Activated B cell treated with CpG ODN at 0.5 μM for 24 hours (primary cell): Measurements from ENCODE around the gene IL1RAP. TPM values are rescaled to one million over a fixed set of nuclear protein-coding genes. Genes with fewer than 3 reads are reported as not detected.

Experiments used
- ATAC-seq: fragments of 200-7000 bp; cut with Tn5 transposase; one replicate; pipeline ENCODE4 v1.10.0; 2021; ENCODE audit warnings: low read depth, mild to moderate bottlenecking, moderate library complexity
- CTCF ChIA-PET: fragments of 350-600 bp; sonication (Branson Sonifier 250); formaldehyde crosslinking; loops from one replicate; lab custom pipeline; 2021; ENCODE audit warnings: antibody characterized with exemption; lab: Charles Lee
- POLR2A ChIA-PET: fragments of 350-600 bp; sonication (Branson Sonifier 250); formaldehyde crosslinking; loops from one replicate; lab custom pipeline; 2021; ENCODE audit warnings: antibody characterized with exemption; lab: Charles Lee
- DNase-seq: peaks from one replicate; pipeline ENCODE4 v3.0.0; 2022
- H3K27ac Mint-ChIP-seq: one replicate; pipeline ENCODE4 v1.8.0; 2020; ENCODE audit warnings: mixed read lengths
- H3K27me3 Mint-ChIP-seq: one replicate; pipeline ENCODE4 v1.8.0; 2021; ENCODE audit warnings: mixed read lengths
- H3K36me3 Mint-ChIP-seq: one replicate; pipeline ENCODE4 v1.8.0; 2021; ENCODE audit warnings: low read depth, mixed read lengths
- H3K4me1 Mint-ChIP-seq: one replicate; pipeline ENCODE4 v1.8.0; 2021; ENCODE audit warnings: mixed read lengths
- H3K4me3 Mint-ChIP-seq: one replicate; pipeline ENCODE4 v1.8.0; 2020; ENCODE audit warnings: mild to moderate bottlenecking, mixed read lengths
- H3K9me3 Mint-ChIP-seq: one replicate; pipeline ENCODE4 v1.8.0; 2020; ENCODE audit warnings: mixed read lengths
- CTCF ChIP-seq: fragments of 200-600 bp; IDR thresholded peaks from one replicate; pipeline ENCODE4 v1.8.0; 2022; ENCODE audit warnings: antibody characterized with exemption, mild to moderate bottlenecking
- intact Hi-C: fragments of 100-400 bp; cut with micrococcal nuclease; formaldehyde crosslinking; loops from one replicate; pipeline ENCODE4 v1.15.1; 2024
- total RNA-seq: library from RNA; stranded (reverse); gene quantifications from 2 replicates; pipeline ENCODE4 v1.2.3, GENCODE V29; 2022

The IL1RAP gene
- total RNA-seq, 1 donor from 2014 or later, result 6.3 TPM

DNA sequence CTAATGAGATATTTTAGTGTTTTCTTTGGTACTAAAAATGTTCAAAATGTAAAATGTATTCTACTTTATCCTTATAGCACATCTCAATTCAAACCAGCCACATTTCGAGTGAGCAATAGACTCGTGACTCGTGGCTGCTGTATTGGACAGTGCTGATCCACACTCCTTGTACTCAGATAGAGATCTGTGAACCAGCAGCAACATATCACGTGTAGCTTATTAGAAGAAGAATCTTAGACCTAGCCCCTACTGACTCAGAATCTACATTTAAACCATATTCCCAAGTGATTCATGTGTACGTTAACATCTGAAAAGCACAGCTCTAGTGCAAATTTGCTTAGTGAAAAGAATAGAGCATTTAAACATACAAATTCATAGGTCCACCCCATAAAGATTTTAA lies 130.9 kb downstream of the IL1RAP start:
- no peak for TF ChIP-seq CTCF
- Mint-ChIP-seq H3K27me3 (no peaks in the 10 kb centered on the region), H3K27ac (no peak overlapping the region), H3K9me3 (no peaks in the 10 kb centered on the region), H3K4me3 (no peak overlapping the region), H3K4me1 (no peaks in the 10 kb centered on the region), H3K36me3 (peaks cover 5% of the 10 kb centered on the region)
- ATAC-seq (no peak), DNase-seq (no peak)
- ChIA-PET POLR2A (no interaction called here), CTCF (no interaction called here)
- intact Hi-C loops, result no loop called here

DNA sequence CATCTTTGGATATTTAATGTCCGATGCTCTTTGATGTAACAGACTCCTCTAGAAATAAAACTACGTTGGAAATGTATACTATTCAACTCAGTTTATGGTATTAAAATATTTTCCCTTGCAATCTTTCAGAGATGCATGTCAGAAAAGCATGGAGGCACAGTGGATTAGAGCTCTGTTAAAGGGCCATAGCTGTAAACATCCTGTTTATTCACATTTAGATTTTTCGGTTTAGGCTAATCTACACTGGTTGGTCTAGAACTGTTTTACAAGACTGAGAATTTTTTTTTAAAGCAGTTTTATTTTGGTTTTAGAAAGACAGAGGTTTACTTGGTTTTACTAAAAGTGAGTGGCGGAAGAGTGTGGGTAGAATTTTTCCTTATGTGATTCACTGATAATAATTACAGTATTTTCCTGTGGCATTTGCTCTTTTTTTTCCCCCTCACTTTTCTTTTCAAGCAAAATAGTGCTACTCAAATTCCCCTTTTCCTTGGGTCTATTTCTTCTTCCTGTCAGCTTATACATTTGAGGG lies 132.1 kb downstream of the IL1RAP start:
- H3K27me3 Mint-ChIP-seq, result no peaks in the 10 kb centered on the region
- H3K27ac Mint-ChIP-seq, result no peak overlapping the region
- H3K9me3 Mint-ChIP-seq, result no peaks in the 10 kb centered on the region
- DNase-seq, result no peak
- intact Hi-C loops, result no loop called here
- TF ChIP-seq CTCF, result no peak
- ChIA-PET POLR2A (no interaction called here), CTCF (no interaction called here)
- peaks cover 5% of the 10 kb centered on the region for H3K36me3 Mint-ChIP-seq
- H3K4me3 Mint-ChIP-seq, result no peak overlapping the region
- no peaks in the 10 kb centered on the region for H3K4me1 Mint-ChIP-seq
- ATAC-seq, result no peak

DNA sequence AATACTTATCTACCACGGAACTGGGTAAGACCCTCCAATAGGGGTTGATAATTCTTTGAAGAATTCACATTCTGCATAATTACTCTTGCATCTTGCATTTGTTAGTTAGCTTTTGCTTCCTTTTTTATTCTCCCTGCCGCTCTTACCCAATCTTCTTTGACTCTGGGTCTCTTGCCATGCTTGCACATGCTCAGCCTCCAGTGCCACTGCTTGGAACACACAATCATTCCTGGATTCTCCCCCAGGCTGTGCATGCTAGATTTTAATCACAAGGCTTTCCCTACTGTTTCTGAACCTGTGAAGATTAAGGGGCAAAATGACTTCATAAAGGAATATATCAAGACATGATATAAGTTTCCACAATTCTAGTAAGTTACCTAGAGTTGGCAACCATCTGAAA lies 133.1 kb downstream of the IL1RAP start:
- TF ChIP-seq CTCF, result no peak
- H3K4me1 Mint-ChIP-seq, result no peaks in the 10 kb centered on the region
- no peak for DNase-seq
- H3K27me3 Mint-ChIP-seq, result no peaks in the 10 kb centered on the region
- intact Hi-C loops, result no loop called here
- POLR2A ChIA-PET, result no interaction called here
- no peak overlapping the region for H3K4me3 Mint-ChIP-seq
- no peak overlapping the region for H3K27ac Mint-ChIP-seq
- H3K9me3 Mint-ChIP-seq, result no peaks in the 10 kb centered on the region
- CTCF ChIA-PET, result no interaction called here
- peaks cover 5% of the 10 kb centered on the region for H3K36me3 Mint-ChIP-seq
- no peak for ATAC-seq

- POLR2A ChIA-PET, result no interaction called here
- TF ChIP-seq CTCF, result no peak
- CTCF ChIA-PET, result no interaction called here
- Mint-ChIP-seq H3K4me3 (no peak overlapping the region), H3K27ac (no peak overlapping the region), H3K36me3 (no peaks in the 10 kb centered on the region), H3K27me3 (peaks cover 4% of the 10 kb centered on the region), H3K4me1 (no peaks in the 10 kb centered on the region), H3K9me3 (no peaks in the 10 kb centered on the region)
- intact Hi-C loops, result no loop called here
- no peak for ATAC-seq
- no peak for DNase-seq
These were observed 142.0 kb downstream of the IL1RAP start for GRCh38 chr3:190655933-190656332.

DNA sequence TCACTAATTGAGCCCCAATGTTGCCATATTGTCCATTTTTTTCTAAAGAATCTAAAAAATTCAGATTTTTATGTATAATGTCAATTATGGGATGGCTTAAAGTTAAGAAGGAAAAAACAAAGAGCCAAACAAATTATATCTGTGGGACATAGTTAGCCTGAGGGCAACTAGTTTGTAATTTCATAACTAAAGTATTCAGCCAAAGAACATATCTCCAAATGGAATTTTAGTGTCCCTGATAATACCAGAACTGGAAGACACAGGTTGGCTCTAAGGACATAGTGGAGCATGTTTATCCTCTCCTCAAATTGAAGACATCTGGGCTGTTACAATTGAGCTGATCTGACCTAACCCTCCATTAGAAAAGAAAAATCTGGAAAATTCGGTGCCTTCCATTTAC lies 144.2 kb downstream of the IL1RAP start:
- intact Hi-C loops, result no loop called here
- Mint-ChIP-seq H3K9me3 (no peaks in the 10 kb centered on the region), H3K27me3 (peaks cover 6% of the 10 kb centered on the region), H3K36me3 (no peaks in the 10 kb centered on the region), H3K4me1 (no peaks in the 10 kb centered on the region), H3K4me3 (no peak overlapping the region), H3K27ac (no peak overlapping the region)
- no peak for DNase-seq
- CTCF ChIA-PET, result no interaction called here
- no peak for ATAC-seq
- TF ChIP-seq CTCF, result no peak
- POLR2A ChIA-PET, result no interaction called here
